Adrenal gland (tissue), 5 donors: ENCODE results near the gene BTBD9.

ENCODE experiments used
- POLR2A ChIP-seq, 2 donors: fragments of 450-650 bp; IDR thresholded peaks; one replicate each; pipeline ENCODE4 v1.6.1; 2017; ENCODE audit warnings: antibody characterized with exemption in 2 of 2, mild to moderate bottlenecking in 2 of 2, moderate library complexity in 1 of 2
- TF ChIP-seq, protein P1 (sequence below), 6 experiments: fragments of 450-650 bp in 4 of 6; fragments of 200-600 bp in 2 of 6; sonication (generic) in 1 of 6; IDR thresholded peaks; 1 replicate in 5 of 6; 2 replicates in 1 of 6; pipeline versions ENCODE4 v1.5.1 to v1.8.0; 2016 to 2021; ENCODE audit warnings: antibody characterized with exemption in 6 of 6, mild to moderate bottlenecking in 2 of 6, moderate library complexity in 1 of 6
- donor health status: DM: no; HTN: no; CAD: no.

DNA sequence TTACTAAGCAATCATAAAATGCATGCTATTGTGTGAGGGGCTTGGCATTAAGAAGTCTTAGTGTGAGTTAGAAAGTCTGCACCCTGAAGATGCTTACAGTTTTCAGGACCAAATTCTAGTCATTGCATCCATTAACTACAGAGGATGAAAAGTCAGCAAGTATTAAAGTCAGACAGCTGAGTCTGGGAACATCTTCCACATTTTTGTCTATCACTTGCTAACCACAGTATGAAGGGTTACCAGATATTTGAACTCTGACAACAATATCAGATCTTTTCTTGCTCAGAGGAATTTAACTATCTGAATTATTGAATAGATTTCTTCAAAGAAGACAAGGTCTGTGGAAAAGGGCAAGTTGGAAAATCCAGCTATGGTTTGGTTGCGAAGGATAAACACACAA is 264.4 kb downstream of the BTBD9 start:
- no peak for TF ChIP-seq POLR2A (IDR thresholded peaks at IDR 0.05)
- TF ChIP-seq, protein P1, sequence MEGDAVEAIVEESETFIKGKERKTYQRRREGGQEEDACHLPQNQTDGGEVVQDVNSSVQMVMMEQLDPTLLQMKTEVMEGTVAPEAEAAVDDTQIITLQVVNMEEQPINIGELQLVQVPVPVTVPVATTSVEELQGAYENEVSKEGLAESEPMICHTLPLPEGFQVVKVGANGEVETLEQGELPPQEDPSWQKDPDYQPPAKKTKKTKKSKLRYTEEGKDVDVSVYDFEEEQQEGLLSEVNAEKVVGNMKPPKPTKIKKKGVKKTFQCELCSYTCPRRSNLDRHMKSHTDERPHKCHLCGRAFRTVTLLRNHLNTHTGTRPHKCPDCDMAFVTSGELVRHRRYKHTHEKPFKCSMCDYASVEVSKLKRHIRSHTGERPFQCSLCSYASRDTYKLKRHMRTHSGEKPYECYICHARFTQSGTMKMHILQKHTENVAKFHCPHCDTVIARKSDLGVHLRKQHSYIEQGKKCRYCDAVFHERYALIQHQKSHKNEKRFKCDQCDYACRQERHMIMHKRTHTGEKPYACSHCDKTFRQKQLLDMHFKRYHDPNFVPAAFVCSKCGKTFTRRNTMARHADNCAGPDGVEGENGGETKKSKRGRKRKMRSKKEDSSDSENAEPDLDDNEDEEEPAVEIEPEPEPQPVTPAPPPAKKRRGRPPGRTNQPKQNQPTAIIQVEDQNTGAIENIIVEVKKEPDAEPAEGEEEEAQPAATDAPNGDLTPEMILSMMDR (IDR thresholded peaks at IDR 0.05) = no peak
